NB4 (cell line): ENCODE data around the gene ZDHHC9.

ENCODE experiments used
- DNase-seq: peaks from one replicate; pipeline ENCODE4 v3.0.0; 2010; ENCODE audit warnings: low read depth
- H3K4me3 ChIP-seq: one replicate; pipeline ENCODE4 v1.5.1; 2011; ENCODE audit warnings: mild to moderate bottlenecking, low read depth, low read length, moderate library complexity
- MAX ChIP-seq: IDR thresholded peaks from 2 replicates; pipeline ENCODE4 v1.6.1; 2011; ENCODE audit warnings: low read depth, low read length
- MYC ChIP-seq: IDR thresholded peaks from 2 replicates; pipeline ENCODE4 v1.6.1; 2011; ENCODE audit warnings: low read depth, low read length
- POLR2A ChIP-seq: IDR thresholded peaks from 2 replicates; pipeline ENCODE4 v1.6.1; 2011; ENCODE audit warnings: mild to moderate bottlenecking; ENCODE audit not compliant: insufficient read length; ENCODE audit errors: extremely low read depth
- TF ChIP-seq, protein P1 (sequence below): IDR thresholded peaks from one replicate; pipeline ENCODE4 v1.5.1; 2012; ENCODE audit warnings: low read depth, low read length

Gene ZDHHC9

GRCh38 chrX:129791961-129792570 is 51.6 kb downstream of the ZDHHC9 start:
- no peak for DNase-seq
- TF ChIP-seq MAX (no peak), POLR2A (no peak), MYC (no peak)
- TF ChIP-seq, protein P1, sequence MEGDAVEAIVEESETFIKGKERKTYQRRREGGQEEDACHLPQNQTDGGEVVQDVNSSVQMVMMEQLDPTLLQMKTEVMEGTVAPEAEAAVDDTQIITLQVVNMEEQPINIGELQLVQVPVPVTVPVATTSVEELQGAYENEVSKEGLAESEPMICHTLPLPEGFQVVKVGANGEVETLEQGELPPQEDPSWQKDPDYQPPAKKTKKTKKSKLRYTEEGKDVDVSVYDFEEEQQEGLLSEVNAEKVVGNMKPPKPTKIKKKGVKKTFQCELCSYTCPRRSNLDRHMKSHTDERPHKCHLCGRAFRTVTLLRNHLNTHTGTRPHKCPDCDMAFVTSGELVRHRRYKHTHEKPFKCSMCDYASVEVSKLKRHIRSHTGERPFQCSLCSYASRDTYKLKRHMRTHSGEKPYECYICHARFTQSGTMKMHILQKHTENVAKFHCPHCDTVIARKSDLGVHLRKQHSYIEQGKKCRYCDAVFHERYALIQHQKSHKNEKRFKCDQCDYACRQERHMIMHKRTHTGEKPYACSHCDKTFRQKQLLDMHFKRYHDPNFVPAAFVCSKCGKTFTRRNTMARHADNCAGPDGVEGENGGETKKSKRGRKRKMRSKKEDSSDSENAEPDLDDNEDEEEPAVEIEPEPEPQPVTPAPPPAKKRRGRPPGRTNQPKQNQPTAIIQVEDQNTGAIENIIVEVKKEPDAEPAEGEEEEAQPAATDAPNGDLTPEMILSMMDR, result no peak
- H3K4me3 ChIP-seq, result no peak overlapping the region

DNA sequence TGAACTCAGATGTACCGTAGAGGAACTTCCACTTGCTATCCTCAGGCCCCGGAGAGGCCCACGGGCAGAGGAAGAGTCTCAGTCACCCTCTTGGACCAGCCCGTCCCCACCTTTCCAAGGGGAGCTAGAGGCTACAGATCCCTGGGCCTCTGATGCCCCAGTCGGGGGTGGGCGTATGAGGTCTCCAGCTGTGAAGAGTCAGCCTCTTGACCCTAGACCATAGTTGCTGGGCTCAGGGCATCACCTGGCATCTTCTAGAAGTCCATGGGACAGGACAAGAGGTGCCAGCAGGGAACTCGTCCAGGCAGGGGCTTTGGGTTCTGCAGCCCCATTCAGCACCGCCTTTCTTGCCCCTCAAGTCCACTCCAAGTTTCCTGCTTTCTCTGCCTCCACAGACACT is 52.4 kb downstream of the ZDHHC9 start:
- no peak for TF ChIP-seq MYC
- TF ChIP-seq, protein P1, result no peak
- TF ChIP-seq MAX, result no peak
- TF ChIP-seq POLR2A, result no peak
- DNase-seq, result no peak

DNA sequence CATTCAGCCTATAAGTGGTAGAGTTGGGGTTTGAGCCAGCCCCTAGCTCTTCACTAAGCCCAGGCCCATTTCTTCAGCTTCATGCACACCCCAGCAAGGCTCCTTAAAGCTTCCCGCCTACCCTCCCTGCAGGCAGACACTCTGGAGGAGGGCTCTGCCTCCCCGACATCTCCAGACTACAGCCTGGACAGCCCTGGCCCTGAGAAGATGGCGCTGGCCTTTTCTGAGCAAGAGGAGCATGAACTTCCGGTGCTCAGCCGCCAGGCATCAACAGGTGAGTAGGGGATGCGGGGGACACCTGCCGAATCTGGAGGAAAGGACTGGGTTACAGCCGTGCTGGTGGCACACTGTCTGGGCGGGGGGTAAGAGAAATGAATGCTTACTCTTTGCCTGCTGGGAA is 52.9 kb downstream of the ZDHHC9 start:
- no peak for DNase-seq
- no peak overlapping the region for H3K4me3 ChIP-seq
- TF ChIP-seq, protein P1, result no peak
- TF ChIP-seq POLR2A (no peak), MAX (no peak), MYC (no peak)

More for the DNA sequence above, 52.4 kb downstream of the ZDHHC9 start:
- H3K4me3 ChIP-seq, result no peak overlapping the region

DNA sequence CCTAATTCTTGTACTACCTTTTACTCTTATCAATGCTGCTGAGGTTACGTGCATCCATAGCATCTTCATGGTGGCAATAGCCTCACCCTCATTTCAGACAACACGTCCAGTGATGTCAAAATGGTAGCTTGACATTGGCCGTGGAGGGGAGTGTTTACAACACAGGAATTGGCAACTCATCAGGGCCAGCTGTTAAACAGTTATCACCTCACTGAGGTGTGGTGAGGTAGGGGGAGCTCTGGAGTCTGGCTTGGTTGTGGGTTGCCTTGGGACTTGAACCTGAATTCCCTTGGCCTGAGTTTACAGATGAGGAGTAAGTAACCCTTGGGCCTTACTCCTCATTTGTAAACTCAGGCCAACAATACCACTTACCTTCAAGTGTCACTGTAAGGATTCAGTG is 53.5 kb downstream of the ZDHHC9 start:
- DNase-seq, result no peak
- TF ChIP-seq MAX, result no peak
- TF ChIP-seq, protein P1, result no peak
- no peak for TF ChIP-seq POLR2A
- TF ChIP-seq MYC, result no peak
- H3K4me3 ChIP-seq, result no peak overlapping the region

DNA sequence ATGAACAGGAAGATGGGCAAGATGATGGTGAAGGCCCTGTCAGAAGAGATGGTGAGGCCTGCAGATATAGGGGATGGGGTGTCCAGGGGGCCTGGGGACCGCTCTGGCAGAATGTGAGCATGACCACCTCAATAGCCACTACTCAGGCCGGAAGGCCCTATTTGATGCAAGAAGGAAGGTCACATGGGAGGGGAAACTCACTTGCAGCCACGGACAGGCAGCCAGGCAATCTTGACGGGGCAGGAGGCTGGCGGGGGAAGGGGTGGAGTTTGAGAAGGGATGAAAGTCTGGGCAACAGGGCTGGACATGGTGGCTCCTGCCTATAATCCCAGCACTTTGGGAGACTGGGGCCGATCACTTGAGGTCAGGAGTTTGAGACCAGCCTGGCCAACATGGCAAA is 55.2 kb downstream of the ZDHHC9 start:
- no peak for DNase-seq

More for the DNA sequence above, 55.2 kb downstream of the ZDHHC9 start:
- no peak for TF ChIP-seq POLR2A
- no peak for TF ChIP-seq MYC
- TF ChIP-seq, protein P1, result no peak
- TF ChIP-seq MAX, result no peak
- H3K4me3 ChIP-seq, result no peak overlapping the region
